Peyer's patch (tissue), 4 donors: ENCODE results near the gene SLC44A2. TPM values are rescaled to one million over a fixed set of nuclear protein-coding genes. Genes with fewer than 3 reads are reported as not detected.

Experiments used
- DNase-seq, 3 donors: peaks; one replicate each; pipeline ENCODE4 v3.0.0-alpha.2; 2017 to 2019
- H3K27ac ChIP-seq, 4 donors: fragments of 200-600 bp; sonication (generic); one replicate each; pipeline ENCODE4 v1.5.1; 2016 to 2019
- H3K27me3 ChIP-seq, 2 donors: fragments of 200-600 bp; sonication (generic); one replicate each; pipeline ENCODE4 v1.5.1; 2019
- H3K36me3 ChIP-seq, 3 donors: fragments of 200-600 bp; sonication (generic); one replicate each; pipeline ENCODE4 v1.5.1; 2016 to 2019
- H3K4me1 ChIP-seq, 4 donors: fragments of 200-600 bp; sonication (generic); one replicate each; pipeline ENCODE4 v1.5.1; 2016 to 2019
- H3K4me3 ChIP-seq, 4 donors: fragments of 200-600 bp; sonication (generic); 1 replicate in 3 of 4; 2 replicates in 1 of 4; pipeline ENCODE4 v1.5.1; 2016 to 2019; ENCODE audit warnings: mild to moderate bottlenecking in 1 of 4
- H3K9me3 ChIP-seq, 4 donors: fragments of 200-600 bp; sonication (generic); one replicate each; pipeline ENCODE4 v1.5.1; 2016 to 2019; ENCODE audit warnings: mild to moderate bottlenecking in 1 of 4
- POLR2A ChIP-seq, 2 donors: fragments of 450-650 bp; IDR thresholded peaks; one replicate each; pipeline ENCODE4 v1.5.1; 2017; ENCODE audit warnings: antibody characterized with exemption in 2 of 2, mild to moderate bottlenecking in 2 of 2, moderate library complexity in 2 of 2
- total RNA-seq, 4 donors: library from RNA; depleted of rRNA; stranded (reverse); fragments of >200 nt; gene quantifications; one replicate each; pipeline ENCODE4 v1.1.0, GENCODE V29; 2016
- TF ChIP-seq, protein P1 (sequence below), 6 experiments: fragments of 450-650 bp in 4 of 6; fragments of 200-600 bp in 2 of 6; sonication (generic) in 1 of 6; IDR thresholded peaks; one replicate each; pipeline ENCODE4 v1.5.1; 2017 to 2019; ENCODE audit warnings: antibody characterized with exemption in 6 of 6, mild to moderate bottlenecking in 3 of 6, moderate library complexity in 1 of 6

SLC44A2 gene
- total RNA-seq, 4 donors from 2014 or later, result 24.2 to 81.7 (median 57.6) TPM

DNA sequence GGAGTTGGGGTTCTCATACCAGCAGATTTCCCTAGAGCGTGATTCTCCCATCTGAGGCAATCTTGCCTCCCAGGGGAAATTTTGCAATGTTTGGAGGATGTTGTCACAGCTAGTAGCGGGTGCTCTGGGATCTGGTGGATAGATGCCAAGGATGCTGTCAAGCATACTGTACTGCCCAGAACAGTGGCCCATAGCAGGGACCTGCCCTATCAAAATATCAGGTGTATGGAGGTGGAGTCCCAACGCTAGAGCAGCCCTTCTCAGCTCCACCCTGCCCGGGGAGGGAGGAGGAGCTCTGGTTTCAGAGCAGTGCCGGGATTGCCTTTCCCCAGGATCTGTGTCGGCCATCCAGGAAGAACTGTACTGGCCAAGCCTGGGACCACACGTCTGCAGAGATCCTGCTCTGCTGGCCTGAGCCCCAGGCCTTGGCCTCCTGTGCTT, 65.0 kb downstream of the SLC44A2 start:
- Histone ChIP-seq H3K4me1 (peaks cover 0 to 4% (median 2%) of the 10 kb centered on the region in 4 donors), H3K9me3 (no peaks in the 10 kb centered on the region), H3K4me3 (no peak overlapping the region), H3K27ac (no peak overlapping the region), H3K27me3 (no peaks in the 10 kb centered on the region), H3K36me3 (peaks cover 0 to 72% (median 0%) of the 10 kb centered on the region in 3 donors)
- TF ChIP-seq, protein P1, sequence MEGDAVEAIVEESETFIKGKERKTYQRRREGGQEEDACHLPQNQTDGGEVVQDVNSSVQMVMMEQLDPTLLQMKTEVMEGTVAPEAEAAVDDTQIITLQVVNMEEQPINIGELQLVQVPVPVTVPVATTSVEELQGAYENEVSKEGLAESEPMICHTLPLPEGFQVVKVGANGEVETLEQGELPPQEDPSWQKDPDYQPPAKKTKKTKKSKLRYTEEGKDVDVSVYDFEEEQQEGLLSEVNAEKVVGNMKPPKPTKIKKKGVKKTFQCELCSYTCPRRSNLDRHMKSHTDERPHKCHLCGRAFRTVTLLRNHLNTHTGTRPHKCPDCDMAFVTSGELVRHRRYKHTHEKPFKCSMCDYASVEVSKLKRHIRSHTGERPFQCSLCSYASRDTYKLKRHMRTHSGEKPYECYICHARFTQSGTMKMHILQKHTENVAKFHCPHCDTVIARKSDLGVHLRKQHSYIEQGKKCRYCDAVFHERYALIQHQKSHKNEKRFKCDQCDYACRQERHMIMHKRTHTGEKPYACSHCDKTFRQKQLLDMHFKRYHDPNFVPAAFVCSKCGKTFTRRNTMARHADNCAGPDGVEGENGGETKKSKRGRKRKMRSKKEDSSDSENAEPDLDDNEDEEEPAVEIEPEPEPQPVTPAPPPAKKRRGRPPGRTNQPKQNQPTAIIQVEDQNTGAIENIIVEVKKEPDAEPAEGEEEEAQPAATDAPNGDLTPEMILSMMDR (IDR thresholded peaks at IDR 0.05), result no peak
- no peak for TF ChIP-seq POLR2A (IDR thresholded peaks at IDR 0.05)
- DNase-seq, result no peak

DNA sequence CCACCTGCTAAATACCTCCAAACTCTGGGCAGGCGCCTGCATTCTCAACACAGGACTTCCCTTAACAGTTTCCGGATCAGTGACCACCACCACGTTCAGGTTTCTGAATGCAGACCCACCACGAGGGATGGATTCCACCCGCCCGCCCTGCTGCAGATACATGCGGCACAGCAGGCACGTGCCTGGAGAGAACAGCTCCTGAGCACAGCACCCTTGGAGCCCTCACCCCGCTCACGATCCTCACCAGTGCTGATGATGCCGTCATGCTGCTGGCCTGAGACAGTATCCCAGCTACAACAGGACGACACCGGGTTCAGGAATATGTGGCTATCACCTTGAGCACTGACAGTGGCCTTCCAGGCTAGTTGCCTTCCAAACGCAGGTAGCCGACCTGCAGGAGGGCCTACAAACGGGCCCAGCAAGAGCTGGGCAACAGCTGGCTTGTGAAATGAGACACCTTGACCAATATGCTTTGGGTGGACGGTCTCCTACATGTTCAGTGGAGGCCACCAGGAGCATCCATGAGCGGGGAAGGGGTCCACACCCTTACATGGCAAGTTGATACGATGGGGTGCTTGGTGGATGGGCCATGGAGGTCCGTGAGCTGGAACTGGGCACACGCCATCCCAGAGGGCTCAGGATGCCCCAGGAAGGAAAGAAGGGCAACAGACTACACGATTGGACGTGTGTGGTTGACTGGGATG, 66.0 kb downstream of the SLC44A2 start:
- H3K4me1 ChIP-seq, result peaks cover 0 to 10% (median 7%) of the 10 kb centered on the region in 4 donors
- H3K27ac ChIP-seq, result no peak overlapping the region
- no peak for DNase-seq
- no peak overlapping the region for H3K4me3 ChIP-seq
- no peaks in the 10 kb centered on the region for H3K27me3 ChIP-seq
- H3K9me3 ChIP-seq, result peaks cover 0 to 4% (median 0%) of the 10 kb centered on the region in 4 donors
- peaks cover 0 to 62% (median 0%) of the 10 kb centered on the region in 3 donors for H3K36me3 ChIP-seq
- TF ChIP-seq, protein P1 (IDR thresholded peaks at IDR 0.05), result no peak
- TF ChIP-seq POLR2A (IDR thresholded peaks at IDR 0.05), result no peak

DNA sequence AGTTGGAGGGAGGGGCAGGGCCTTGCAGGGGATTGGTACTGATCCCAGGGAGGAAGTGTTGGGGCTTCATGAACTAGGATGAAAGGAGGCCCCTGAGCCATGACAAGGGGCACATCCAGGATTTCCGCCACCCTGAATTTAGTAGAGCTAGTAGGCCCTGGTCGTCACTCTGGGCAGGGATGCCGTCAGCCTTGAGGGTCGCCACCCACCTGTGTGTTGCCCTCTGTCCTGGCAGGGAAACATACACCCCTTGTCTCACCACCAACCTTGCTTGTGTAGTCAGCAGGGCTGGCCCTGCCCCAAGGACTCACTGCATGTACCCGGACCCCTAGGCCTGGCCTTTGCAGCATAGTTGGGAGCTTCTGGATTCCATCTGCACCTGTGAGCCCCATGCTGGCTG, 66.5 kb downstream of the SLC44A2 start:
- Histone ChIP-seq H3K36me3 (peaks cover 0 to 56% (median 0%) of the 10 kb centered on the region in 3 donors), H3K4me1 (peaks cover 0 to 10% (median 7%) of the 10 kb centered on the region in 4 donors), H3K9me3 (peaks cover 0 to 4% (median 0%) of the 10 kb centered on the region in 4 donors), H3K27me3 (no peaks in the 10 kb centered on the region), H3K4me3 (no peak overlapping the region), H3K27ac (no peak overlapping the region)
- TF ChIP-seq, protein P1 (IDR thresholded peaks at IDR 0.05), result no peak
- TF ChIP-seq POLR2A (IDR thresholded peaks at IDR 0.05), result no peak
- no peak for DNase-seq

DNA sequence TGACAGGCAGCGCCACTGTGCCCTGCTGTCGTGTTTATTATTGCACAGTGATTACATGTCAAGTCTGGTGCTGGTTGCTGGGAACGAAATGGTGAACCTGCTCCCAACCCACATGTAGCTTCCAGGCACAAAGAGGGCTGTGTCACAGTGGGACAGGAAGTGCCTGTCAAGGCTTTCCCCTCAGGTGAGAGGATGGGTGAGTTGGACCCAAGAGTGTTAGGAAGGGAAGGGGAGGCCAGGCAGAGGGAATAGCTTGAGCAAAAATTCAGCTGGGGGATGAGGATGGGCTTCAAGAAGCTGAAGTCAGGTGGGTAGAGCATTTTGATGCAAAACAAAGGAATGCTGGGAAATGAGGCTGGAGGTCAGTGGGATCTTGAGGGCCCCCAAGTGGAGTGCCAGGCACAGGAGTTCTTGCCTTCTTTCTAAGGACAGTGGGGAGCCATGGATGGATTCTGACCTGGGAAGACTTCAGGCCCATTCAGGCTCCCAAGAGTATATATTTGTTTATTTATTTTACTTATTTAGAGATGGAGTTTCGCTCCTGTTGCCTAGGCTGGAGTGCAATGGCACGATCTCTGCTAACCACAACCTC, 67.4 kb downstream of the SLC44A2 start:
- DNase-seq, result no peak
- H3K4me3 ChIP-seq, result no peak overlapping the region
- H3K4me1 ChIP-seq, result peaks cover 0 to 10% (median 7%) of the 10 kb centered on the region in 4 donors
- H3K27me3 ChIP-seq, result no peaks in the 10 kb centered on the region
- peaks cover 0 to 47% (median 0%) of the 10 kb centered on the region in 3 donors for H3K36me3 ChIP-seq
- TF ChIP-seq POLR2A (IDR thresholded peaks at IDR 0.05), result no peak
- TF ChIP-seq, protein P1 (IDR thresholded peaks at IDR 0.05), result no peak
- H3K27ac ChIP-seq, result no peak overlapping the region
- peaks cover 0 to 4% (median 0%) of the 10 kb centered on the region in 4 donors for H3K9me3 ChIP-seq

Other genes with a start within 250 kb of the SLC44A2 start
- gene TYK2, start 245.0 kb upstream of the SLC44A2 start, total RNA-seq, result 100 to 1,000 TPM; 138 to 531 (median 246) TPM
- gene CDC37, start 222.0 kb upstream of the SLC44A2 start, total RNA-seq, result 100 to 1,000 TPM; 118 to 443 (median 159) TPM
- 1 to 10 TPM; 3.3 to 7.2 (median 5.1) TPM for gene PDE4A, start 205.0 kb upstream of the SLC44A2 start, total RNA-seq
- gene KEAP1, start 122.2 kb upstream of the SLC44A2 start, total RNA-seq, result 10 to 100 TPM; 44.2 to 53.6 (median 46.9) TPM
- gene S1PR5, start 108.1 kb upstream of the SLC44A2 start, total RNA-seq, result not detected
- 100 to 1,000 TPM in 3 of 4 donors, 10 to 100 TPM in 1; 36.3 to 169 (median 150) TPM for gene ATG4D, start 81.6 kb upstream of the SLC44A2 start, total RNA-seq
- gene KRI1, start 59.5 kb upstream of the SLC44A2 start, total RNA-seq, result 10 to 100 TPM; 16.3 to 97.4 (median 20.0) TPM
- gene CDKN2D, start 56.6 kb upstream of the SLC44A2 start, total RNA-seq, result 1 to 10 TPM; 3.3 to 7.7 (median 6.4) TPM
- gene AP1M2, start 38.2 kb upstream of the SLC44A2 start, total RNA-seq, result 100 to 1,000 TPM in 1 of 4 donors, 10 to 100 TPM in 3; 60.2 to 102 (median 82.5) TPM
- 100 to 1,000 TPM in 3 of 4 donors, 10 to 100 TPM in 1; 73.4 to 227 (median 139) TPM for gene ILF3, start 28.8 kb downstream of the SLC44A2 start, total RNA-seq
- 10 to 100 TPM; 25.9 to 85.0 (median 38.3) TPM for gene QTRT1, start 75.9 kb downstream of the SLC44A2 start, total RNA-seq
- 100 to 1,000 TPM; 353 to 827 (median 464) TPM for gene DNM2, start 92.5 kb downstream of the SLC44A2 start, total RNA-seq
- gene TMED1, start 210.7 kb downstream of the SLC44A2 start, total RNA-seq, result 10 to 100 TPM; 11.6 to 18.4 (median 16.0) TPM
- gene C19orf38, start 222.9 kb downstream of the SLC44A2 start, total RNA-seq, result 10 to 100 TPM in 1 of 4 donors, not detected in 3; 20.6 TPM
- 10 to 100 TPM; 23.8 to 40.6 (median 29.7) TPM for gene CARM1, start 246.0 kb downstream of the SLC44A2 start, total RNA-seq